Activated T-helper 1 cell treated with anti-CD3 and anti-CD28 coated beads, Interleukin-12 subunit alpha, Interleukin-12 subunit beta, Interleukin-2, Interleukin-4 antibody, amounts not matched to agents 30 ng/mL and 10 ng/mL and 1 ng/mL, durations not matched to agents 14 hours and 24 hours and 36 hours (primary cell): ENCODE results near the gene VAV3. TPM values are rescaled to one million over a fixed set of nuclear protein-coding genes. Genes with fewer than 3 reads are reported as not detected.

Source experiments
- DNase-seq: peaks from one replicate; pipeline ENCODE4 v3.0.0; 2021; ENCODE audit warnings: low spot score
- H3K27ac Mint-ChIP-seq: one replicate; pipeline ENCODE4 v1.8.0; 2021; ENCODE audit warnings: mild to moderate bottlenecking, mixed read lengths
- H3K27me3 Mint-ChIP-seq: one replicate; pipeline ENCODE4 v1.8.0; 2022; ENCODE audit warnings: mild to moderate bottlenecking, moderate library complexity, mixed read lengths; ENCODE audit not compliant: insufficient read depth
- H3K36me3 Mint-ChIP-seq: one replicate; pipeline ENCODE4 v1.8.0; 2021; ENCODE audit warnings: low read depth, mixed read lengths
- H3K4me1 Mint-ChIP-seq: one replicate; pipeline ENCODE4 v1.8.0; 2021; ENCODE audit warnings: low read depth, mixed read lengths
- H3K4me3 Mint-ChIP-seq: one replicate; pipeline ENCODE4 v1.8.0; 2021; ENCODE audit warnings: mild to moderate bottlenecking, moderate library complexity, mixed read lengths
- H3K9me3 Mint-ChIP-seq: one replicate; pipeline ENCODE4 v1.8.0; 2021; ENCODE audit warnings: mixed read lengths
- intact Hi-C: fragments of 100-400 bp; cut with micrococcal nuclease; formaldehyde crosslinking; loops from one replicate; pipeline ENCODE4 v1.15.1; 2024
- total RNA-seq: library from RNA; stranded (reverse); gene quantifications from 2 replicates; pipeline ENCODE4 v1.2.3, GENCODE V29; 2022

The VAV3 gene
- total RNA-seq, 1 donor from 2014 or later: 5.3 TPM

GRCh38 chr1:107682467-107682866, 282.5 kb downstream of the VAV3 start:
- H3K9me3 Mint-ChIP-seq: no peaks in the 10 kb centered on the region
- no peak for DNase-seq
- H3K27ac Mint-ChIP-seq: no peak overlapping the region
- H3K27me3 Mint-ChIP-seq: no peaks in the 10 kb centered on the region
- no peaks in the 10 kb centered on the region for H3K4me1 Mint-ChIP-seq
- intact Hi-C loops: no loop called here
- H3K36me3 Mint-ChIP-seq: no peaks in the 10 kb centered on the region
- H3K4me3 Mint-ChIP-seq: no peak overlapping the region

- H3K27me3 Mint-ChIP-seq: no peaks in the 10 kb centered on the region
- no peak overlapping the region for H3K27ac Mint-ChIP-seq
- no peaks in the 10 kb centered on the region for H3K4me1 Mint-ChIP-seq
- no peak overlapping the region for H3K4me3 Mint-ChIP-seq
- DNase-seq: no peak
- no peaks in the 10 kb centered on the region for H3K9me3 Mint-ChIP-seq
- intact Hi-C loops: no loop called here
- H3K36me3 Mint-ChIP-seq: no peaks in the 10 kb centered on the region
Measured at GRCh38 chr1:107681001-107681479, 283.9 kb downstream of the VAV3 start.

- Mint-ChIP-seq H3K27me3 (no peaks in the 10 kb centered on the region), H3K4me1 (no peaks in the 10 kb centered on the region), H3K4me3 (no peak overlapping the region), H3K27ac (no peak overlapping the region), H3K36me3 (no peaks in the 10 kb centered on the region), H3K9me3 (no peaks in the 10 kb centered on the region)
- intact Hi-C loops: no loop called here
- DNase-seq: no peak
Measured at GRCh38 chr1:107680579-107680985, 284.4 kb downstream of the VAV3 start.

GRCh38 chr1:107679411-107679953, 285.5 kb downstream of the VAV3 start:
- no peaks in the 10 kb centered on the region for H3K27me3 Mint-ChIP-seq

GRCh38 chr1:107678993-107679392, 286.0 kb downstream of the VAV3 start:
- Mint-ChIP-seq H3K27ac (no peak overlapping the region), H3K4me1 (no peaks in the 10 kb centered on the region), H3K27me3 (no peaks in the 10 kb centered on the region), H3K4me3 (no peak overlapping the region), H3K36me3 (no peaks in the 10 kb centered on the region), H3K9me3 (no peaks in the 10 kb centered on the region)
- intact Hi-C loops: no loop called here
- DNase-seq: no peak

More at GRCh38 chr1:107679411-107679953, 285.5 kb downstream of the VAV3 start:
- Mint-ChIP-seq H3K9me3 (no peaks in the 10 kb centered on the region), H3K27ac (no peak overlapping the region), H3K4me1 (no peaks in the 10 kb centered on the region), H3K4me3 (no peak overlapping the region), H3K36me3 (no peaks in the 10 kb centered on the region)
- intact Hi-C loops: no loop called here
- DNase-seq: no peak

DNA sequence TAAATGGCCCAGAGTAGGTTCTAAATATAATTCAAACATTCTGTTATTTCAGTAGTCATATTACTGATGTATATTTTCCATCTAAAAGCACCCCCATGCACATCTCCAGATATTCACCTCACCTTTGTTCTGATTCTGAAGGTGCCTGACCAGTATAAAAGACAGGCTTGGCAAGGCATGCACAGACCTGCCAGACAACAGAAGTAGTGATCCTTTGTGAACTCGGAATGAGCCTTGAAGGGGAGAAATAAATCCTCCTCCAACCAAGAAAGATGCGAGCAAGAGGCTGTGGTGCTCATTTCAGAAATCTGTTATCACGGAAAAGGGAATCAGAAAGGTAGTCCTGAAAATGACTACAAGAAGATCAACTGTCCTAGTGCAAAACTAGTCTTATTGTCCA, 287.3 kb downstream of the VAV3 start:
- intact Hi-C loops: no loop called here
- H3K27ac Mint-ChIP-seq: no peak overlapping the region
- DNase-seq: no peak
- H3K36me3 Mint-ChIP-seq: no peaks in the 10 kb centered on the region
- H3K4me3 Mint-ChIP-seq: no peak overlapping the region
- H3K4me1 Mint-ChIP-seq: no peaks in the 10 kb centered on the region
- no peaks in the 10 kb centered on the region for H3K9me3 Mint-ChIP-seq
- H3K27me3 Mint-ChIP-seq: no peaks in the 10 kb centered on the region

- Mint-ChIP-seq H3K36me3 (no peaks in the 10 kb centered on the region), H3K27me3 (no peaks in the 10 kb centered on the region), H3K4me1 (no peaks in the 10 kb centered on the region), H3K9me3 (no peaks in the 10 kb centered on the region), H3K4me3 (no peak overlapping the region), H3K27ac (no peak overlapping the region)
- intact Hi-C loops: no loop called here
- no peak for DNase-seq
Measured at GRCh38 chr1:107674486-107674885, 290.5 kb downstream of the VAV3 start.

GRCh38 chr1:107673006-107673405, 292.0 kb downstream of the VAV3 start:
- no peak for DNase-seq
- no peak overlapping the region for H3K4me3 Mint-ChIP-seq
- no peaks in the 10 kb centered on the region for H3K4me1 Mint-ChIP-seq
- no peaks in the 10 kb centered on the region for H3K27me3 Mint-ChIP-seq
- H3K36me3 Mint-ChIP-seq: no peaks in the 10 kb centered on the region
- intact Hi-C loops: no loop called here
- no peak overlapping the region for H3K27ac Mint-ChIP-seq
- H3K9me3 Mint-ChIP-seq: no peaks in the 10 kb centered on the region

DNA sequence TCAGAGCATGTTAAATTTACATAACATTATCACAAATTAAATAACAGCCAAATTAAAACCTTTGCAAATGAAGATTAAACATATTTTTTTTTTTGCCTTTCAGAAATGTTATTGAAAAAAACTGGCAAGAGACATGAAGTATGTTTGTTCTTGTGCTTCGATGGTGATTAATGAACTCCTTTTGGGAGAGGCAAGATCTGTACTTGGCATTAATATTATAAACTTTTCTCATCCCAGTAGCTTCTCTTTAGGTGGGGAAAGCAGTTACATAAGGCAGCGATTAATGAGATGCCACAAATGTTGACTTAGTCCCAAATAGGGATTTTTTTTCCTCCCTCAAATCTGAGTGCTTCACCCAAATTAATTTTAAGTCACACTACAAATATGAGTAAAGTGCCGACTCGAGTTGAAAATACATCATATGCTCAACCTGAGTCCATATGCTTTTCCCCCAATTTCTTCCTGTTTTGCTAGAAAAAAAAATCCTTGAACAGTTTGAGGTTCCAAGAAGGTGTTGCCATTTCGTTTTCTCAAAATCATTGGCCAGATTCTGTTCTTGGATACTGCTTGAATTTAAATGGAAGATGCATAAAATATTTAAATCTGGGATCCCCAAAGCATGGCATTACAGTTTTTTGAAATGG, 294.5 kb downstream of the VAV3 start:
- H3K4me3 Mint-ChIP-seq: no peak overlapping the region
- no peaks in the 10 kb centered on the region for H3K9me3 Mint-ChIP-seq
- no peak for DNase-seq
- H3K36me3 Mint-ChIP-seq: no peaks in the 10 kb centered on the region
- no peaks in the 10 kb centered on the region for H3K27me3 Mint-ChIP-seq
- intact Hi-C loops: no loop called here
- H3K4me1 Mint-ChIP-seq: no peaks in the 10 kb centered on the region
- no peak overlapping the region for H3K27ac Mint-ChIP-seq

- no peak overlapping the region for H3K4me3 Mint-ChIP-seq
- DNase-seq: no peak
Measured at GRCh38 chr1:107669996-107670395, 295.0 kb downstream of the VAV3 start.

DNA sequence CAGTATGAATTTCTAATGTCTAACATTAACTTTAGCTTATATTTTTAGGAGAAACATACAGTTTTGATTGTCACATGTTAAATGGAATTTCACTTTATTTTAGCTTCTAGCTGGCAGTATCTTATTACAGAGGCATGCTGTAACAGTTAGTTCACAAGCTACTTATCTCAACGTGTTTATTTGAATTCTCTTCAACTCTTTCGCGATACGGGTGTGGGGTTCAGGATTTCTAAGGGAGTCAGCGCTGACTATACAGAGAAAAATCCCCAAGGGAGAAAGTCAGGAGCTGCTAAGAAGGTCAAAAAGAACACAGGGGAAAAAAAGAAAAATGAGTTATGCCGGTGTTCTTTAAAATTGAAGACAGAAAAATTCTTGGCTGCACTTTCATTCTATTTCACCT, 296.2 kb downstream of the VAV3 start:
- no peaks in the 10 kb centered on the region for H3K36me3 Mint-ChIP-seq
- no peaks in the 10 kb centered on the region for H3K27me3 Mint-ChIP-seq
- H3K4me1 Mint-ChIP-seq: no peaks in the 10 kb centered on the region
- intact Hi-C loops: no loop called here
- H3K4me3 Mint-ChIP-seq: no peak overlapping the region
- no peak for DNase-seq
- no peaks in the 10 kb centered on the region for H3K9me3 Mint-ChIP-seq
- no peak overlapping the region for H3K27ac Mint-ChIP-seq

More at GRCh38 chr1:107669996-107670395, 295.0 kb downstream of the VAV3 start:
- no peaks in the 10 kb centered on the region for H3K9me3 Mint-ChIP-seq
- H3K27ac Mint-ChIP-seq: no peak overlapping the region
- H3K27me3 Mint-ChIP-seq: no peaks in the 10 kb centered on the region
- intact Hi-C loops: no loop called here
- no peaks in the 10 kb centered on the region for H3K36me3 Mint-ChIP-seq
- no peaks in the 10 kb centered on the region for H3K4me1 Mint-ChIP-seq

DNA sequence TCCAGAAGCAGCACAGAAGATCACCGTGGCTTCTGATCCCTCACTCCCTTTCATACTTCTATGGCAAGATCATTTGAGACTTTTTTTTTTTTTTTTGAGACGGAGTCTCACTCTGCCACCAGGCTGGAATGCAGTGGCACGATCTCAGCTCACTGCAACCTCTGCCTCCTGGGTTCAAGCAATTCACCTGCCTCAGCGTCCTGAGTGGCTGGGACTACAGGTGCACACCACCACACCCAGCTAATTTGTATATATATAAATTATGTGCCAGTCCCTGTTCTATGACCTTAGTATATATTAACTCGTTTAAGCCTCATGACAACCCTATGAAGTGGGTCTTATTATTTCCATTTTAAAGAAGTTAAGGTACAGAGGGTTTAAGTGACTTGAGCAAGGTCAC, 298.5 kb downstream of the VAV3 start:
- no peaks in the 10 kb centered on the region for H3K36me3 Mint-ChIP-seq
- H3K9me3 Mint-ChIP-seq: no peaks in the 10 kb centered on the region
- intact Hi-C loops: no loop called here
- H3K4me1 Mint-ChIP-seq: no peaks in the 10 kb centered on the region
- no peaks in the 10 kb centered on the region for H3K27me3 Mint-ChIP-seq
- no peak for DNase-seq
- no peak overlapping the region for H3K4me3 Mint-ChIP-seq
- no peak overlapping the region for H3K27ac Mint-ChIP-seq

GRCh38 chr1:107664982-107665925, 299.7 kb downstream of the VAV3 start:
- H3K27me3 Mint-ChIP-seq: no peaks in the 10 kb centered on the region
- no peak overlapping the region for H3K4me3 Mint-ChIP-seq
- H3K27ac Mint-ChIP-seq: no peak overlapping the region
- H3K9me3 Mint-ChIP-seq: no peaks in the 10 kb centered on the region
- DNase-seq: no peak
- H3K4me1 Mint-ChIP-seq: no peaks in the 10 kb centered on the region
- no peaks in the 10 kb centered on the region for H3K36me3 Mint-ChIP-seq
- intact Hi-C loops: no loop called here
